Measurements from ENCODE around the gene ENTR1.
A peak's percentile ranks its signal among the peaks of the same experiment; 100 is the strongest.
"Not testable (repeated sequence)": the region's sequence is repeated elsewhere in the genome, so short reads cannot be mapped to it uniquely, and the experiment has no call there.

Gene ENTR1

DNA sequence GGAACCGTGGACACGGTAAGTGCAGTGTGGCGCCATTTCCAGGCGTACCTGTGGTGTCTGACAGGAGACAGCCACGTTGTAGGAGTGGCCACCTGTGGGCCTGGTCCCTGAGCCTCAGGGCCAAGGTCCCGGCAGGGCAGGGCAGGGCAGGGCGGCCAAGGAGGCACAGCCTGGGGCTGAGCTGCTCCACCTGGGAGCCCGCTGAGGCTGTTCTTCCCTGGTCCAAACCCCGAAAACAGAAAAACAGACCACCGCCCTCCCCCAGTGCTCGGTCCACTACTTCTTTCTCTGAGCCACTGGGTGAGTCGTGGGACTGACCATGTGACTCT lies 8.6 kb upstream of the ENTR1 start:
- no peak for DNase-seq (ENCODE audit: low read depth)

DNA sequence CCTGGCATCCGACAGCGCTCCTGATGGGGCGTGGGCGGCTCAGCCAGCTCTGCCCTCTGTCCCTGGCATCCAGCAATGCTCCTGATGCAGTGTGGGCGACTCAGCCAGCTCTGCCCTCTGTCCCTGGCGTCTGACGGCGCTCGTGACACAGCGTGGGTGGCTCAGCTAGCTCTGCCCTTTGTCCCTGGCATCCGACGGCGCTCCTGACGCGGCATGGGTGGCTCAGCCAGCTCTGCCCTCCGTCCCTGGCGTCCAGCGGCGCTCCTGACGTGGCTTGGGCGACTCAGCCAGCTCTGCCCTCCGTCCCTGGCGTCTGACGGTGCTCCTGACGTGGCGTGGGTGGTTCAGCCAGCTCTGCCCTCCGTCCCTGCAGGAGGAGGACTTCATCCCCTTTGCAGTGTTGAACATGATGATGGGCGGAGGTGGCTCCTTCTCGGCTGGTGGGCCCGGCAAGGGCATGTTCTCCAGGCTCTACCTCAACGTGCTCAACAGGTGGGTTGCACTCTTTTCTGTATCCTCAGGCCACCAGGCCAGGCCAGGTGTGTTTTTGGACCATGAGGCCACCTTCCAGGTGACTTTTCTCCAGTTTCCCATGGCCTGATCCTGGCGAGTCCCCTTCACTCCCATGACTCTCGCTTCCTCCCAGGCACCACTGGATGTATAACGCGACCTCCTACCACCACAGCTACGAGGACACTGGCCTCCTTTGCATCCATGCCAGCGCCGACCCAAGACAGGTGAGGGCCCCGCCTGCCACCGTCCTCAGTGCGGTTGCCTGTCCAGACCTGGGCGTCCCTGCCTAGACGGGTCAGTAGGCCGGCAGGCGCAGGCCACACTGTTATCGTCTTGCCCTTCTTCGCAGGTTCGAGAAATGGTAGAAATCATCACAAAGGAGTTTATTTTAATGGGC lies 8.0 kb upstream of the ENTR1 start:
- DNase-seq (ENCODE audit: low read depth), result no peak

DNA sequence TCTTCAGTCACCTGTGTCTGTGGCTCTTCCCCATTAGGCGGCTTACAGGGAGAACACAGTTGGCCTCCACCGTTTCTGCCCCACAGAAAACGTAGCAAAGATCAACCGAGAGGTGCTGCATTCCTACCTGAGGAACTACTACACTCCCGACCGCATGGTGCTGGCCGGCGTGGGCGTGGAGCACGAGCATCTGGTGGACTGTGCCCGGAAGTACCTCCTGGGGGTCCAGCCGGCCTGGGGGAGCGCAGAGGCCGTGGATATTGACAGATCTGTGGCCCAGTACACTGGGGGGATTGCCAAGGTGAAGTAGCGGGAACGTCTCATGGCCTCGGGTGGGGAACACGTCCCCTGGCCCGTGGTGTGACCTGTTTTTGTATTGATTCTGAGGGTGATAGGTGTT lies 6.5 kb upstream of the ENTR1 start:
- no peak for DNase-seq (ENCODE audit: low read depth)

DNA sequence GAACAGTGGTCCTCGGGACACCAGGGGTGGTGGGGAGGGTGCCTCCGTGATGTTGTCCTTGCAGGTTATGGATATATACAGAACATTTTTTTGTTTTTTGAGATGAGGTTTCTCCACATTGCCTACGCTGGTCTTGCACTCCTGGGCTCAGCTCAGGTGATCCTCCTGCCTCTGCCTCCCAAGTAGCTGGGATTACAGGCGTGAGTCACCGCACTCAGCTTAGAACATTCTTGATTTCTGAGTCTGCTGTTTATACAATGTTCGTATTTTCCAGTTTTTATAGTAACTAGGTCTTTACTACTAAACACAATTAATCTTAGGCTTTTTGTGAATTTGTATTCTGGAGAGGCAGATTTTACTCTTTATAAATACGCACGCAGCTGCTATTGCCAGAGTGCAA lies 6.0 kb upstream of the ENTR1 start:
- DNase-seq (ENCODE audit: low read depth), result no peak

DNA sequence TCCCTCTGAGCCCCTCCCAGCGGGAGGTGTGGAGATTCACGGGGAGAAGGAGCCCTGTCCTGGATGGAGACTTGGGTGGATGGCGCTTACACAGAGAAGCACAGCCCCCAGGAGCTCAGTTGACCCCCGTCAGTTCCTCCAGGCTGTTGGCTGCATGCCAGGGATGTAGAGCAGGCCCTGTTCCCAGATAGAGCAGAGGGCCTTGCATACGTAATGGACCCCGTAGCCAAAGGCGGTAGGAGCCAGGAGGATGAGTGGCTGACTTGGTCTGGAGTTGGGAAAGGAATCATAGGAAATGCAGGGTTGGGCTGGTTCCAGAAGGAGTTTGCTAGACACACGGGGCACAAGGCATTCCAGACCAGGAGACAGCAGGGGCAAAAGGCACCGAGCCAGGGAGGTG lies 2.5 kb upstream of the ENTR1 start:
- no peak for DNase-seq (ENCODE audit: low read depth)

DNA sequence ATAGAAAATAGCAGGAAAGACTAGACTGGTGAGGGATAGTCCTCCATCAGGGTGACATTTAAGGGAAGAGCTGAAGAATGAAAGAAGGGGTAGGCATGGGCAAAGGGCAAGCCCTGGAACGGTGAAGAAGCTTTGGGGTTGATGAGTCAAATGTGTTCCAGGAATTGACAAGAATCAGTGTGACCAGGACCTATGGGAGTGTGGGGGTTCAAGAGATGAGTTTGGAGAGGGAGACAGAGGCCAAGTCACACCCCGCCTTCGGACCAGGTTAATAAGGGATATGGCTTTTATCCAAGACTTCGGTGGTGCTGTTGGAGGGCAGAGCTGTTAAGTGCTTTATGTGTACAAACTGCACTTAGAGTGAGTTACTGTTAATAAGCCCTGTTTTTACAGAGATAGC lies 964 bp upstream of the ENTR1 start:
- DNase-seq (ENCODE audit: low read depth), result no peak

DNA sequence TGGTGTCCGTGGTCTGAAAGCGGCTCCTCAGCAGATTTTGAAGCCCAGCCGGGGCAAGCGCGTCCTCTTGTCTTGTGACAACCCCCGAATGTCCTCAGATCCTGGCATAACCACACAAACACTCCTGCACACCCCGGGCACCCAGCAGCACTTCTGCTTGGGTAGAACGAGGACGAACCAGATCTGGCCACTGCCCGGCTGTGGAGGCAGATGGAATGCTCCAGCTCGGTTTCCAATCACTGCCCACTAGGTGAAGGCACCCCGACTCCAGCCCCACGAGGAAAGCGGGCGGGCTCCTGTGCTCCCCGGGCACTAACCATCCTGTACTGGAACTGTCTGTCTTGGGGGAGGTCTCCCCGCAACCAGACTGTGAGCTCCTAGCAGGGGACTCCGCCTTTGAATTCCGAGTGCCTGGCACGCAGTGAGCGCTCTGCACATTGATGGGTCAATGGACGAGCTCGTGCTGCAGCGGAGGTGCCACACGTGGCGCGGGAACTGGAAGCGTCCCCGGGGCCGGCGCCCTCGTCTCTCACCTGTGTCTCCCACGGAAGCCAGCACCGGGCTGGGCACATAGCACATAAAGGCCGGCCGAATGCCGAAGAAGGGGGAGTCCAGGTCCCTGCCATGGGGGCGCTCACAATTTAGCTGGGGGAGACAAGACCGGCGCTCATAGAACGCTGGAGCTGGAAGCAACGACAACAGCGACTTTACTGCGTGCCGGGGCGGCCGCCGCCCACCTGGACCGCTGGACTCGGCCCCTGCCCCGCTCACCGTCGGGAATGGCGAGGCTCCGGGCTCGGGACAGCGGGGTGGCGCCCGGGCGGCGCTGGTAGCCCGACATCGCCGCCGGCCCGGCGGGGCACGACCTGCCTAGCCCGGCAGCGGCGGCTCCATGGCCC lies 608 bp downstream of the ENTR1 start:
- no peak for DNase-seq (ENCODE audit: low read depth)

DNA sequence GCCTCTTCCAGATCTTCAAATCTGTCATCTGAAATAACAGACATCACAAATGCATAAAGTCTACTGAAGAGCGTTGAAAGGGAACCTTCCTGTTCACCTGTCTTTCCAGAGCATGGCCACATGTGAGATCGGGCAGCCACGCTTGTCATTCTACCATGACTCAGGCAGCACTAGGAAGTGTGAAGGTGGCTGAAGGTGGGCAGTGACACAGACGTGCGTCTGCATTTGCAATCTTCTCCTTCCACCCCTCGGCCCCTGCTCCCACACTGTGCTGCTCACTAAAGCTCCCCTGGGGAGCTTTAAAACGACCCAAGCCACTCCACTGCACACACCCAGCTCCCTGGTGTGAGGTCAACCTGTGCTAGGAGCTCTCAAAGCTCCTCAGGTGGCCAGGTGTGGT lies 2.5 kb downstream of the ENTR1 start:
- DNase-seq (ENCODE audit: low read depth), result no peak

DNA sequence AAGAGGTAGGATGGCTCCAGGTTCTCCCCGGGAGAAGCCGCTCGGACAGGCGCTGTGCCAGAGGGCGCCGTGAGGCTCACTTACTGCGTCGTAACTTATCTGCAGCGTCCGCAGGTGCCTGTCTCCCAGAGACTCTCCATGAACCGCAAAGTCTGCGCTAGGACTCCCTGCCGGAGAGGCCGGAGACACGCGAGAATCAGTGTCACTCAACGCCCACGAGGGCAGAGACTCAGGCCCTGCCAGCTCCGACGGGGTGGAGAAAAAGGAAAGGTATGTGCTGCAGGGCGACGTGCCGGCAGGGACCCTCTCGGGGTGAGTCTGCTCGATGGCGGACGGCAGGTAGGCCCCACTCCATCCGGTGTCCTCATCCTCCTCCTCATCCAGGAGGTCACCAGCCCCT lies 3.4 kb downstream of the ENTR1 start:
- DNase-seq (ENCODE audit: low read depth), result not testable (repeated sequence)

DNA sequence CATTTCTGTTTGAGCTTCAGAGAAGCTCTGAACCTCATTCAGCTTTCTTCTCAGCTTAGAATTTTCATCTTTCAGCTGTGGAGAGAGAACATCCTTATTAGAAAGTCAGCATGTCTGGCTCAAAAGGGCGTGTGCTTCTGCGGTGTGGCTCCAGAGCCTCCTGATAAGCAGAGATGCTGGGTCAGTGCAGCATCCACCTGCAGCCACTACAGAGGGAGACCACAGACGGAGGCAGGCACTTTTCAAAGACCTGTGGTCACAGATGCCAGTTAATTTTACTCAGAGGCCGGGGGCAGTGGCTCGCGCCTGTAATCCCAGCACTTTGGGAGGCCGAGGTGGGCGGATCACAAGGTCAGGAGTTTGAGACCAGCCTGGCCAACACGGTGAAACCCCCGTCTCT lies 4.5 kb downstream of the ENTR1 start:
- DNase-seq (ENCODE audit: low read depth), result not testable (repeated sequence)

DNA sequence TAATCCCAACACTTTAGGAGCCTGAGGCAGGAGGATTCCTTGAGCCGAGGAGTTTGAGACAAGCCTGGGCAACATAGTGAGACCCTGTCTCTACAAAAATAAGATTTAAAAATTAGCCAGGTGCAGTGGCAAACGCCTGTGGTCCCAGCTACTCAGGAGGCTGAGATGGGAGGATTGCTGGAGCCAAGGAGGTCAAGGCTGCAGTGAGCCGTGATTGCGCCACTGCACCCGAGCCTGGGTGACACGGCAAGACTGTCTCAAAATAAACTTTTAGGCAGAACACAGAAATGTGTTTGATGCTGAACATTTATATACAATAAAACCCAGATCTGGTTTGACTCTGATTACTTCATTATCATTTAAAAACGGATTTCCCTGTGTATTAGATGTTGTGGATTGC lies 4.9 kb downstream of the ENTR1 start:
- no peak for DNase-seq (ENCODE audit: low read depth)

DNA sequence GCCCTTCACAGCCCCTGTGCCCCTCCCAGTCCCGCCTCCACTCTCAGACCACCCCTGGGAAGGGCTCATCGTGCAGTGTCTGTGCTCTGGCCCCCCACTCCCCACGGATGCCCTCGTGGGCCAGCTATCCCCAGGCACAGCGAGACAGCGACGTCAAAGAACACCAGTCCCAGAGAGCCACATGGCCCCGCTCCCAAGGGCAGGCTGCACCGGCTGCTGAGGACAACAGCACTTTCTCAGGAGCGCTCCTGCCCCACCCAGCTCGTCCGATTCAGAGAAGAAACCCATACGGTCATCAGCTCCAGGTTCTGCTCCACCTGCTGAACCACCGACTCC lies 5.6 kb downstream of the ENTR1 start:
- no peak for DNase-seq (ENCODE audit: low read depth)

DNA sequence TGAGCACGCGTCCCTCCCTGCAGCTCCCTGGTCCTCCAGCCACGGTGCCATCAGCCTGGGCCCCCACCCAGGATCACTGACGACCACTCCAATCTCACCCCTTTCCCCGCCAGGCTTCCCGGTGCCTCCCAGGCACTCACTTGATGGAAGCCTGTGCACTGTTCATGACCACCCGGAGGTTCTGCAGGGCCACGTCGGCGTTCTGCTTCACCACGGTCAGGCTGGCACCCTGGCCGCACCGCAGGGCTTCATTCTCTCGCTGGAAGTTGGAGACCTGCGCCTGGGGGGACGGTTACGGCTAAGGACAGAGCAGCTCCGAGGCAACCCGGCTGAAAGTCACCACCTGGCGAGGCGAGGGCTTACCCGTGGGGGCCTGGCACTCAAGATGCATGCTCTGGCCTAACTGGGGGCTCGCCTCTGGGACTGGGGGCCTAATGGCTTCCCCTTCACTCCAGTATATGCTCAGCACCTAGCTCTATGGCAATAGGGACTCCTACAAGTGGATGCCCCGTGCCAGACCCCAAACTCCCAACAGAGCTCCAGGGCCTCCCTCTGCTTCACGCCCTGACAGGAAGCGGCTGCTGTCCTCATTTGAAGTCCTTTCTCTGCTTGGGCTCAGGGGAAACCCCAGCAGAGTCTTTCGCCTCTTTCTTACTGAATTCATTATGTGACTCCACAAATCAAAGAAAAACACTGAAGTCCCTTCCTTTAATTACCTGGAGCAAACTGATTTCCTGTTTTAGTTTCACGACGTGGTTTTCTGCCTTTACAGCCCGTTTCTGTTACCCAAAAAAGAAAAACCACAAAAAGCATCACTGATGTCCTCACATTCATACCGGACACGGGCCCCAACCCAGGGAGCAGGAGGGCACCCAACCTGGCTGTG lies 6.3 kb downstream of the ENTR1 start:
- no peak for DNase-seq (ENCODE audit: low read depth)

DNA sequence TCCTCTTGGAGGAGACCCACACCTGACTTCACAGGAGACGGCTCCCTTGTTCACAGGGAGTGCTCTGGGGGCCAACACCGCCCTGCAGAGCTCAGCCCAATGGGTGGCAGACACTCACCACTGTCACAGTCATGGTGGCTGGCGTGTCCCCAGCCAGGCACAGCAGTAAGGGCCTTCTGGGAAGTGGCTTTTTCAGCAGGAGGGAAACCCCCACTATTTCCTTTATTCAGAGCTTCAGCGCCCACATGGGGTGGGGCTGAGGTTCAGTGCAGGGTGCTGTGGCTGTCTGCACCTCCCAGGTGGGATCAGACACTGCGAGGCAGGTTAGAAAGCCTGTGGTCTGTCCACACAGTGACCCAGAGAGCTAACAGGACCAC lies 6.9 kb downstream of the ENTR1 start:
- peak; percentile 52 for DNase-seq (ENCODE audit: low read depth)

DNA sequence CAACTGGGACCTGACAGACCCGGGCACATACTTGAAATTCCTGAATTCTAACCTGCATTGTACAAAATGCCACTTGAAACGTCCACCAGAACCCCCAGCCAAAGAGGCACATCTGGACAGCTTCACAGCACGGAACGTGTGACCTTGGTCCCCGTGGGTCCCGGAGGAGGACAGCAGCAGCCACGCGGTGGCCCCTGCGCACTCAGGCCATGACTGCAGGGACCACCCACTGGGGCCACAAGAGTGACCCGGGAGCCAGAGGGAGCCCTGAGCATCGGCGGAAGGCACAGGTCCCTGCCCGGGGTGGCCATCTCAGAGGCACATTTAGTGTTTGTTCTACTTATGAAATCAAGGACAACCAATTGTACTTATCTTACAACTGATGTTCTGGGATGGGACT lies 8.3 kb downstream of the ENTR1 start:
- DNase-seq (ENCODE audit: low read depth), result no peak

DNA sequence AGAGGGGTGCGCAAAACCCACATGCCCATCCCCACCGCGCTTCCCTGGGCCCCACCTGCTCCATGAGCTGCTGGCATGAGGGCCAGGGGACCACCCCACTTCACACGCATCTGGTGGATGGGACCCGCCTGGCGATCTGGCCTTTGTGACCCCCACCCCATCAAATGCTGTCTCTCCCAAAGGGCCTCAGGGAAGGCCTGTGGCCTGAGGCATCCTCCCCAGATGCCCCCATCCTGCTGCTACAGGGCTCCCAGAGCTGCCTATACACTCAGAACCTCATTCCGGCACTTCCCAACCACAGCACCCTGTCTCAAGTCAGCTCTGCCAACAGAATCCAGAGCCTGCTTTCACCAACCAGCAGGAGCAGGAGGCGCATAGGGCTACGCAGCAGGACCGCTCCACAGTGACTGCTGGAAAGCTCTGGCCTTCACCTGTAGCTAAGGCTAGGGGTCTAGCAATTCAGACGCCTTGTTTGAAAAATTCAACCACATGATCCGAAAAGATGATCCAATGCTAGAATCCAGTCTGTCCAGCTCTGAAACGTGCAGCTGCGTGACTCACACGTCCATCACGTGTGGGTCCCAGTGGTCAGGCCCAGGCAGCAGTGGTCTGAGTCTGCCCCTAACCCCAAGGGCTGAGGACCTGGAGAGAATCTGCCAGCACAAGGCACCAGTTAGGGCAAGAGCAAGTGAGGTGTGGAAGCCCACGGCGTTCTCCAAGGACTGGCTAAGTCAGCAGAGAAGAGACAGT lies 9.1 kb downstream of the ENTR1 start:
- DNase-seq (ENCODE audit: low read depth), result no peak

DNA sequence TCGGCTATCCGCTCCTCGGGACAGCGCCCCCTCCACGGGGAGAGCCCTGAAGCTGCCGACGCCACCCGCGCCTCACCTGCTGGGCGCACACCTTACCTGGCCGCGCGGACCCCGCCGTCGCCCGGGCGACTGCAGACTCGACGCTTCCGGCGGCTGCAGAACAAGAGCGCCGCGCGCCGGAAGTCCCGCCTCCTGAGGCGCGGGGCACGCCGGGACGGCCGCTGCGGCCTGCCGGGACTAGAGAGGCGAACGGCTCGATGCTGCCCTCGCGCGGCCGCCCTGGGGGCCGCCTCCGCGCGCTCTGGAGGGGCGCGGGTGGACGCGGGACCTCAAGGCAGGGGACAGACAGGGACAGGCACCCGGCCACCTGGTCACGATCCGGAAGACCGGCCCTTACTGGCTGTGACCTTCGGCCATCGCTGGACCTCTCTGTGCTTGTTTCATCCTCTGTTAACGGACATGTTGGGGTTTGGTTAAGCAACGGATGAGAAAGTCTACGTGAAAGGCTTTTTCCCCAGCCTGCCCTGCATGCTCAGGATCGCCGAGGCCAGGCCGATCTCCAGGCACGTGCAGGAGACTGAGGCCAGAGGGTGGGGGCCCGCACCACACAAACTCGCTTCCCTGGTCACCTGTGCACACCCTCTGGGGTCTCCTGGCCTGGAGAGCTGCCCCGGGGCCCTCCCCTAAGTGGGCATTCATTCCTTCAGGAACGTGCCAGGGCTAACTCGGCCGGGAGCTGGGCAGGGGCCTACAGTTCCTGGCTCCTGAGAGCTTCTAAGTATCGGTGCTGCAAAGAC lies 10.2 kb downstream of the ENTR1 start, which contains the start of gene SNAPC4:
SNAPC4 (minus strand) TSS at position 133 of the 797 bp plus-strand sequence. CDS start 1,742 bp downstream, outside the sequence.
- peak; percentile 65 for DNase-seq (ENCODE audit: low read depth)

DNA sequence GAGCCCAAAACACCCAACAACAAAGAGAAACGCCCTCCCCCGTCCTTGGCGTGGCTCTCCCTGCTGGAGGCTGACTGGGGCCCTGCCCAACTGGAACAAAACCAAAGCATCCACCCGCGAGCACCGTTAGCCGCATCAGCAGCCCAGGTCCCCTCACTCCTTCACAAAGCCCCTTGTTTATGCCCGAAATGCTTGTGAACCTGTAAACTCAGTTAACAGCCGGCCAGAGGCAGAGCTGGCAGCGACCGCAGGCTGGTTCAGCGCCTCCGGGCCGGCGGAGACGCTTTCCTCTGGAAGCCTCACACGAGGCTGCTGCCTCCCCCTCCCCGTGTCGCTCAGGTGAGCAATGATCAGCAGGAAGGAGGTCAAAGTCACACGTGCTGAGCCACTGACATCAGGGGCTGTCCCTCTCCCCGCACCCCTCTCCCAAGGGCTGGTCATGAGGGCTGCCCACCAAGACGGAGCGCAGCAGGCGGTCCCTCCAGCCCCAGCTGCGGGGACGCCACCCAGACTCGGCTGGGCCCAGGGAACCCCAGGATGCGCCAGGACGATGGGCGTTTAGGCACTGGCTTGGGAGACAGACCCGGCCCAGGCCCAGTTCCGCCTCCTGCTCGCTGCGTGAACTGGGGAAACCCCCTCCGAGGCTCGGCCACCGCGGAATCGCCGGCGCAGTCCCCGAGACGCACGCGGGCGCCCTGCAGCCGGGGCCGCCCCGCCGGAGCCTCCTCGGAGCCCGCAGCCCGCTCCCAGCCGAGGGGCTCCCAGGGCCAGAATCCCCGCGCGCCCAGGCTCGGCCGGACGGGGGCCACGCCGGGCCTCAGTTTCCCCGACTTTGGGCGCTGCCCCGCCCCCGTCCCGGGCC lies 11.0 kb downstream of the ENTR1 start:
- DNase-seq (ENCODE audit: low read depth), result no peak

DNA sequence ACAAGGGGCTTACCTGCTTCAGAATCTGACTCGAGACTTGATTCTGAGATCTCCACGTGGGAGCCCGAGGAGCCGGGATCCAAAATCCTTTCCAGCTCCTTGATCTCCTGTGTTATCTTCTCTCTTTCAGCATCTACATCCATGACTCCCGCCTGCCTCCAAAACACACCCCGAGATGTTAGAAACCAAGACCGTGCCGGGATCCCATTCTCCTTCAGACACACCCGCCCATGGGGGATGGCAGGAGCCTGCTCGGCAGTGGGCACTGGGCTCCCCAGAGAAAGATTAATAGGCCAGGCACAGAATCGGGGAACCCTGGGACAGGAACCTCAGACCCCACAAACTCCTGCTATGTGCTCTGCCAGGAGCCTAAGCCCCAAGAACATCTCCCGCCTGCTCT lies 12.1 kb downstream of the ENTR1 start:
- DNase-seq (ENCODE audit: low read depth), result no peak

DNA sequence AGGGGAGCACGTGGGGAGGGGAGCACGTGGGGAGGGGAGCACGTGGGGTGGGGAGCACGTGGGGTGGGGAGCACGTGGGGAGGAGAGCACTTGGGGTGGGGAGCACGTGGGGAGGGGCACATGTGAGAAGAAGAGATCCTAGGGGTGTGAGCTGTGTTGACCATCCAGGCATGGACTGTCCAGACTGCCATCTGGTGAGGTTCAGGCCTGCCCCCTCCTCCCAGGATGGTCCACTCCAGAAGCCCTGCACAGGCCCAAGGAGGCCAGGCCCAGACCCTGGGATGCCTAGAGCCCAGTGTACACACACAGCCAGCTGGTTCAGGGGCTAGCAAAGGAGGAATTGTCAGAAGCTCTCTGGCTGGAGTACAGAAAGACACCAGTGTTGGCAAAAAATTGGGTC lies 12.8 kb downstream of the ENTR1 start:
- DNase-seq (ENCODE audit: low read depth), result no peak

Measured in stimulated activated CD8-positive, alpha-beta memory T cell treated with anti-CD3 and anti-CD28 coated beads, Interleukin-15, amount 100 ng/mL, for 1 hour (primary cell).